ENCODE results near the gene PIGW. TPM values are rescaled to one million over a fixed set of nuclear protein-coding genes. Genes with fewer than 3 reads are reported as not detected.

PIGW gene
- total and polyA plus RNA-seq, 10 of the 15 experiments (the other 5 are each of a cell fraction or from before 2014, with no cell fraction given), result 6.0 to 31.5 (median 13.8) TPM

GRCh38 chr17:36525113-36525512 lies 9.7 kb upstream of the PIGW start (continued):
- TF ChIP-seq ELK1 (IDR thresholded peaks at IDR 0.05; ENCODE audit: low read depth, low read length) (no peak), CREM (IDR thresholded peaks at IDR 0.05; ENCODE audit: low read depth) (no peak), RB1 (IDR thresholded peaks at IDR 0.05; ENCODE audit: borderline replicate concordance) (no peak), HDAC6 (IDR thresholded peaks at IDR 0.05; ENCODE audit: unreplicated experiment) (no peak), BACH1 (IDR thresholded peaks at IDR 0.05; ENCODE audit: borderline replicate concordance) (no peak)

GRCh38 chr17:36525888-36526287 lies 8.9 kb upstream of the PIGW start:
- intact Hi-C loops (cut with micrococcal nuclease; ENCODE audit: unreplicated experiment) (no loop called here), in situ Hi-C loops (cut with MboI) (no loop called here)
- Histone ChIP-seq H3K4me1 (ENCODE audit: control insufficient read depth, insufficient read depth, low read length) (no peaks in the 10 kb centered on the region), H3K36me3 (ENCODE audit: control insufficient read depth in 2 of 2, insufficient read depth in 2 of 2, low read length in 1 of 2) (peaks cover 11 to 16% of the 10 kb centered on the region in 2 experiments; a peak in 3 of 4 replicates), H3K27me3 (replicated peaks in 1 of 2; ENCODE audit: control insufficient read depth in 2 of 2, insufficient read depth in 2 of 2, low read length in 1 of 2) (no peaks in the 10 kb centered on the region), H3K9me3 (replicated peaks; ENCODE audit: control insufficient read depth, insufficient read depth, low read length) (no peaks in the 10 kb centered on the region), H3K9ac (ENCODE audit: control insufficient read depth, insufficient read depth, low read length) (no peak overlapping the region), H3K27ac (ENCODE audit: control insufficient read depth, insufficient read depth) (no peak overlapping the region), H2AFZ (ENCODE audit: control insufficient read depth, low read depth, low read length) (no peak overlapping the region), H3K79me2 (ENCODE audit: control insufficient read depth, insufficient read depth, low read length) (no peaks in the 10 kb centered on the region), H3K4me2 (ENCODE audit: control insufficient read depth, insufficient read depth) (no peak overlapping the region), H4K20me1 (ENCODE audit: control insufficient read depth, insufficient read depth) (no peaks in the 10 kb centered on the region), H3K4me3 (no peak overlapping the region)
- TF ChIP-seq NFYB (IDR thresholded peaks at IDR 0.05; ENCODE audit: insufficient read depth, low read depth, low read length) (no peak), EP300 (IDR thresholded peaks at IDR 0.05; ENCODE audit: borderline replicate concordance in 1 of 2, control insufficient read depth in 1 of 2, low read depth in 2 of 2, low read length in 2 of 2) (no peak), BMI1 (IDR thresholded peaks at IDR 0.05; ENCODE audit: borderline replicate concordance) (no peak)
- ChIA-PET SMC1A (ENCODE audit: uncharacterized antibody, unreplicated experiment) (interaction anchor here (1.1 kb wide), 1 partner anchor 34 kb away, joined by 3 read pairs; no protein-coding TSS in a partner anchor), POLR2A (no interaction called here), CTCF (interaction anchor here (1.0 kb wide), 1 partner anchor 8 kb away, joined by 4 read pairs; the partner anchor contains the start of genes MYO19 and PIGW), RAD21 (ENCODE audit: unreplicated experiment) (no interaction called here)
- BruUV-seq (replicated peaks), result no TSS peak
- no peak for FAIRE-seq
- no peak for ATAC-seq
- no peak for DNase-seq (ENCODE audit: low read depth, low spot score)
- 98% methylated on average over 6 of the region's 6 CpGs for WGBS (ENCODE audit: insufficient coverage, insufficient replicate concordance, low lambda C conversion rate, missing lambda C conversion rate)
